ENCODE measurements around the gene APOC4.
"Not testable (repeated sequence)": the region's sequence is repeated elsewhere in the genome, so short reads cannot be mapped to it uniquely, and the experiment has no call there.

The APOC4 gene

DNA sequence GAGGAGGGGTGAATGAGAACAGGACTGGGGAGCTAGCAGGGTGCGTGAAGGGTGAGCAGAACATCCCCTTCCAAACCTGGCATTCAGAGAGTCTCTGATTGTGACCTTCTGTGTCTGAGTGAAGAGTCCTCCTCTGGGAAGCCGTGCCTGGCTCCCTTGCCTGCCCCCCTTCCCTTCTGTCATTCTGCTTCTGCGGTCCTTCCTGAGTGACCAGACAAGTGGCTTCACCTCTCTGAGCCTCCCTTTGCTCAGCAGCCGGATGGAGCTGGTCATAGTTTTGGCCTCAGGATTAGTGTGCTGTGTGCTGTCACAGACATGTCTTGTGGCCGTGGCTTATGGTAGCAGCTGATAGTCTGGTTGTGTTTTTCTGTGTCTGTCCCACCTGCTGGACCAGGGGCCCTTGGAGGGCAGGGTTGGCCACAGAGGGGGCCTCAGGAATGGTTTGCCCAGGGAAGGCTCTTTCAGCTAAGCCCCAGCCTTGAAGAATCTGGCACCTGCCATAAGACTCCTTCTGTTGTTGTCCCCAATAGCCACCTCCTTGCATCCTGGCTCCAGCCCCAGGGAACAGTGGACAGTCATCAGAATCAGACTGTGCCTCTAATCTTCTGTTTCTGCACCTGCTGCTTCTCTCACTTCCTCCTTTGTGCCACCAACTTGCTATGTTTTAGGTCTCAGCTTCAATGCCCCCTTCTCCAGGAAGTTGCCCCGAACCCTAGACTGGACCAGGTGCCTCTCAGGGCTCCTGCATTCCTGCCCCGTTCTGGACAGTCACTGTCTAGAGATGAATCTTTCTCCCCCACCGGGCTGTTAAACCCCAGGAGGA, 19.1 kb downstream of the APOC4 start:
- DNase-seq: no peak

DNA sequence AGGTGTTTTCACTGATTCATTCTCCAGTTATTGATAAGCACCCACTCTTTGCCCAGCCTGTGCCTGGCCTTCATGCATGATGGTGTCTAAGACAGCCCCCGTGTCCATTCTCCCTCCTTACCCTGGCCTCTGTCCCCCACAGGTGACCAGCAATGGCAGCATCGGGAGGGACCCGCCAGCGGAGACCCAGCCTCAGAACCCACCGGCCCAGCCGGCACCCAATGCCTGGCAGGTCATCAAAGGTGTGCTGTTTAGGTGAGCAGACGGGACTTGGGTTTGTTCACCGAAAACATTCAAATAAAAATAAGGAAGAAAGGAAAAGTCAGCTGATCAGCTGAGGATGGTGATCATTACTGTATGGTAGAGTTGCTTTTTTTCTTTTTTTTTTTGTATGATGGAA, 19.8 kb downstream of the APOC4 start:
- DNase-seq: no peak

DNA sequence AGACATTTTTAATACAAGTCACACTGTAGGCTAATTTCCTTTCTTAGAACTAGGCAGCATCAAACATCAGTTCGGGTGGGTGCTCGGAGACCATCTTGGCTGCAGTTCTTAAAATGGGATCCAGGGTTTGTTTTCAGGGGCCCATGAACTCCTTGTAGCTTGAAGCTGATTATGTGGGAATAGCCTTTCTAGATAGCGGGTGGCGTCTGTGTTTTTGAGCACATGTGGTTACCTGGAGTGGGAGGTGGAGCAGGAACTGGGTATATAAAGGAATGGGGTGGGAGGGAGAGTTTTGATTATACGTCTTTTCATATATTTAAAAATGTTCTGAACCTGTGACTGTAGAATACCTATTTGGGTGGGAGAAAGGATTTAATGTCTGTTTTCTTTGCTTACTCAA, 26.1 kb downstream of the APOC4 start:
- no peak for DNase-seq

DNA sequence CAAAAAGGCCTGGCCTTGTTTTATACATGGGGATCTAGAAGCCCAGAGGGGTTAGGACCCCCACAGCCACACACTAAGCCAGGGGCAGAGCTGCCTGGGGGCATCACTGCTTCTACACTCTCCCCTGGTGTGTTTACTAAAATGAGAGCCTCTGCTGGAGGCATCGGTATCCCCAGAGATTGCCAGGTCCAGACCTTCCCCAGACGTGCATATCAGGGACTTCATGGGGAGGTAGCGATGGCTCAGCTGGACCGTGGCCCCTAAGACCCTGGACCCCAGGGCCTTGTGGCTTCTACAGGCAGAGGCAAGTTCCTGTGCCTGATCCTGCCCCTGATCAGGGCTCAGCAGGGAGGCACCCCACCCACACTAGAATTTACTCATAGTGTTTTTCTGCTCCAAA, 26.6 kb downstream of the APOC4 start:
- DNase-seq: no peak

DNA sequence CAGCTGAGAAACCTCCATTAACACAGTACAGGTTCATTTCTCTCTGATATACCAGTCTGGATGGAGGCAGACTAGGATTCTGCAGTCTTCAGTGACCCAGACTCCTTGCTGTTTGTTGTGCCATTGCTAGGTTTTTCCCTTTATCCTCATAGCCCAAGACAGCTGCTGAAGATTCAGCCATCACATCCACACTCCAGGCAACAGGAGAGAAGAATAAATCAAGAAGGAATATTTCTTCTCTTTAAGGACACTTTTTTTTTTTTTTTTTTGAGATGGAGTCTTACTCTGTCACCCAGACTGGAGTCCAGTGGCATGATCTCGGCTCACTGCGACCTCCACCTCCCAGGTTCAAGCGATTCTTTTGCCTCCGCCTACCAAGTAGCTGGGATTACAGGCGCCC, 27.4 kb downstream of the APOC4 start:
- DNase-seq: no peak

DNA sequence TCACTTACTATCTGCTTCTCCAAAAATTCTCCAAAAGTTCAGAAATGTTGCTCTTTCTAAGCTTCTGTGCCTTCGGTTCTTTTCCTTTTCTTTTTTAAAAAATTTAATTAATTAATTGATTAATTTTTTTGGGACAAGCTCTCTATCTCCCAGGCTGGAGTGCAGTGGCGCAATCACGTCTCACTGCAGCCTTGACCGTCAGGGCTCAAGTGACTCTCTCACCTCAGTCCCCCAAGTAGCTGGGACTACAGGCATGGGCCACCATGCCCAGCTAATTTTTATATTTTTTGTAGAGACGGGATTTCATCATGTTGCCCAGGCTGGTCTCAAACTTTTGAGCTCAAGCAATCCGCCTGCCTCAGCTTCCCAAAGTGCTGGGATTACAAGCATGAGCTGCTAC, 29.4 kb downstream of the APOC4 start:
- DNase-seq: not testable (repeated sequence)

DNA sequence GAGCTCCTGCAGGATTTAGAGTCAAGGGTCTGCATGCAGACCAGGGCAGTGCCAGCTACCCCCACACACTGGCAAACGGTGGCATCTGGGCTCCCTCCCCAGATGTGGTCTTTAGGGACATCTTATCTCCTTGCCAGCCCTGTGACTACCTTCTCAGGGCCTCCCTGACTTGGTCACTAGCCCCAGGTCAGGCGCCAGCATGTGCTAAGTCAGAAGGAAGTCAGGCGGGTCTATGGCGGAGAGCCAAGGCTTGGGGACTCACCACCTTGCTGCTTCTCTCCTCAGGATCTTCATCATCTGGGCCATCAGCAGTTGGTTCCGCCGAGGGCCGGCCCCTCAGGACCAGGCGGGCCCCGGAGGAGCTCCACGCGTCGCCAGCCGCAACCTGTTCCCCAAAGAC, 30.8 kb downstream of the APOC4 start:
- DNase-seq: no peak

DNA sequence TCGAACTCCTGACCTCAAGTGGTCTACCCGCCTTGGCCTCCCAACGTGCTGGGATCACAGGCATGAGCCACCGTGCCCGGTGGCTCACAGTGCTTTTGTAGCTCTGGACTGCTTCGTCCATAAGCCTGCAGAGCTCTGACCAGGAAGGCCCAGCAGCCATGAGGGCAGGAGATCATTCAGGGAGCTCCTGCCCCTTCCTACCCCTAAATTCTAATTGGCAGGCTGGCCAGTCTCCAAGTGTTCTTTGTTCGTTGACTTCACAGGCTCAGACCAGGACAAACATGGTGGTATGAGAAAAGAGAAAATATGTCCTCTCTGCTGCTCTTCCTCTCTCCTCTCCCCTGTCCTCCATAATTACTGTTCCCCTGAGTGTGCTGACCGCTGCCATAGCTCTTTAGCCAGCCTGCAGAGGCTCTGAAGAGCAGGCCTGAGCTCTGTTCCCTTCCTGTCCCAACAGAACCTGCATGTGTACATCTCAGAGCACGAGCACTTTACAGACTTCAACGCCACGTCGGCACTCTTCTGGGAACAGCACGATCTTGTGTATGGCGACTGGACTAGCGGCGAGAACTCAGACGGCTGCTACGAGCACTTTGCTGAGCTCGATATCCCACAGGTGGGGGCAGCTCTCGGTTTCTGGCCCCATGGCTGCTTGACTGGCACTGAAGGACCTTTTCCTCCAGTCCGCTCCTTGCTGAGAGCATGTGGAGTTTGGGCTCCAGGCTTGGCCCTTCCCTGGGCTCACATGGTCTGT, 32.1 kb downstream of the APOC4 start:
- no peak for DNase-seq

DNA sequence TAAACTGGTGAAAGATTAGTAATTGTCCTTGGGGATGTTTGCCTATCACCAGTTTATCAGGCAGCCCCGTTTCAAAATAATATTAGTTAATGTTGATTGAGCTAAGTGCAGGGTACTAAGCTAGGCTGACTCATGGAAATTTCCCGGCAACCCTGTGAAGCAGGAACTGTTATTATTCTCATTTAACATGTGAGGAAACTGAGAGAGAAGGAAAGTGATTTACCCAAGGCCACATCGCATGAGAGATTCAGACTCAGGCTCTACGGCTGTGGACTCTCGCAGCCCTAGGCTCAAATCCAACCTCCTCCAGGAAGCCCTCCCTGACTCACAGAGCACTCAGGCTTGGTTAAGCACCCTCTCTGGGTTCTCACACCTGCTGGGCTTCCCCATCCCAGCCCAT, 32.8 kb downstream of the APOC4 start:
- DNase-seq: no peak

DNA sequence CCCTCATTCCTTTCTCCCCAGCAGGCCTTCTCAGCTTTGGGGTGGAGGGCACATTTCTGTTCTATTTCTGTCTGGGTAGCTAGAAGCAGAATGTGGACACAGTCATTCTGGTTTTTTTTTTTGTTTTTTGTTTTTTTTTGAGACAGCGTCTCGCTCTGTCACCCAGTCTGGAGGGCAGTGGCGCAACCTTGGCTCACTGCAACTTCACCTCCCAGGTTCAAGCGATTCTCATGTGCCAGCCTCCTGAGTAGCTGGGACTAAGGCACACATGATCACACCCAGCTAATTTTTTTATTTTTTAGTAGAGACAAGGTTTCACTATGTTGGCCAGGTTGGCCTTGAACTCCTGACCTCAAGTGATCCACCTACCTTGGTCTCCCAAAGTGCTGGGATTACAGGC, 33.4 kb downstream of the APOC4 start:
- no peak for DNase-seq

DNA sequence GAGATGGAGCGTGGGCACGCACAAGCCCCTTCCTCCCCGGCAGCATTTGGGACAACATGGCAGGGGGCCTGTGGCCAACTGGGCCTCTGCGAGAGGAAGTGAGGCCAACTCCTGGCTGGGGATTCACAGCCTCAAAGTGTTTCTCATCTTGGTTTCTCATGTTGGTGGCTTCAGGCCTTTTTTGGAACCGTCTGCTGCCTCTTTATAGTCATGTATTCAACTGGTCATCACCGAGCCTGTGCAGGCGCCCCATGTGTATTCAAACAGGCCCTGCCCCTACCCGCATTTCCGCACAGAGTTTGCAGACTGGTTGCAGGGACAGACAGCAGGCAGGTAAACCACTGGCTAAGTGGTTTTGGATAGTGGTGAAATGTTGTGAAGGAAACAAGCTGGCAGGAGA, 42.0 kb downstream of the APOC4 start:
- no peak for DNase-seq

DNA sequence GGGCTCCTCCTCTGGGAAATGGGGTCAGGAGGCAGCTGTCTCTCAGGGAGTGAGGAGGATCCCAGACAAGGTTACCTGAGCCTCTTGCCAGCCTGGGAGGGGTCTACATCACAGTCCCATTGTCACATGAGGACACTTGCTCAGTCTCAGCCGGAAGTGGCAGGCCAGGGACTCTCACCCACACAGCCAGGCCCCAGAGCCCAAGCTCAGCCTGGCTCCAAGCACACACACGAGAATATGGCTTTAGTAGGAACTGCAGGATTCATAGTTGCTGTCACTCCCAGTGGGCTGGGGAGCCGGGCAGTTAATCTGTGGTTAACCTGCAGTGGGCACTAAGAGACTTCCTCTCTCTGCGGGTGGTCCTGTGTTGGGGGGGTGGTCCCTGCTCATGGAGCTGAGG, 43.4 kb downstream of the APOC4 start:
- DNase-seq: no peak

DNA sequence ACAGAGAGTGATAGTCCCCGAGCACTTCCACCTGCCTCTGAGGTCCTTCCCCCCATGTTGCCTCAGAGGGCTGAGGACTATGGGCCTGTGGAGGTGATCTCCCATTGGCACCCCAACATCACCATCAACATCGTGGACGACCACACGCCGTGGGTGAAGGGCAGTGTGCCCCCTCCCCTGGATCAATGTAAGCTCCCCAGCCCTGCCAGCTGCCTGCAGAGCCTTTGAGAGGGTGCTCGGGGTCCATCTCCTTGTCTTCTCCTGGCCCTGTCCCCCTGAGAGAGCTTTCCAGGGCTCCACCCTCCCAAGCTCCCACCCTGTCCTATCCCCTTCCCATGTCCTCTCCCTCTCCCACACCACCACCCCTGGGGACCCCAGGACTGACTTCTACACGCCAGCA, 44.4 kb downstream of the APOC4 start:
- DNase-seq: no peak

DNA sequence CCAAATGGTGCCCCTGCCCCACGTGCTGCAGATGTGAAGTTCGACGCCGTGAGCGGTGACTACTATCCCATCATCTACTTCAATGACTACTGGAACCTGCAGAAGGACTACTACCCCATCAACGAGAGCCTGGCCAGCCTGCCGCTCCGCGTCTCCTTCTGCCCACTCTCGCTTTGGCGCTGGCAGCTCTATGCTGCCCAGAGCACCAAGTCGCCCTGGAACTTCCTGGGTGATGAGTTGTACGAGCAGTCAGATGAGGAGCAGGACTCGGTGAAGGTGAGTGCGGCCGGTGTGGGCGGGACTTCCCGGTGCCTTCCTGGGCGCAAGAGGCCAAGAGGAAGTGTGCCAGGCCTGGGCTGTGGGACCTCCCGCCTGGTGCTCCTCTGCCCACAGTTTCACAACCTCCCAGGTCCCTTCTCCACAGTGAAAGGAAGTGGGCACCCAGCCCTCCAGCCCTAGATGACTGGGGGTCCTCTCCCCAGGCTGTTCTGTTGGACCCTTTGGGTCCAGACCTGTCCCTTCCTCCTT, 45.2 kb downstream of the APOC4 start:
- no peak for DNase-seq

DNA sequence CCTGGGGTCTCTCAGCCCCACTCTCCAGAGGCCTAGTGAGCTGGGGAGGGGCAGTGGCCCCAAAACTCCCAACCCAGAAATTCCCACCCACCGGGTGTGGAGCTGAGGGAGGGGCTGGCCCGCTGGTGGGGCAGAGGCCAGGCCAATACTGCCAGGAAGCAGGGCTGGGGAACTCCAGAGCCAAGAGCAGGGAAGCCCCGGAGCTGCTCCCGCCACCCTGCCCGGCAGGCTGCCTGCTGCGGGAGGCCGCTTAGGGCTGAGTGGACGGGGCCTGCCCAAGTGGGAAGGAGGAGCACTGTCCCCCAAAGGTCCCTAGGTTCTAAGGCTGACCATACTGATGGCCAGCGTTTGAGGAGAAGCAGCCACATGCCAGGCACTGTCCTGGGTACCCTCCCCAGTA, 46.2 kb downstream of the APOC4 start:
- DNase-seq: no peak

DNA sequence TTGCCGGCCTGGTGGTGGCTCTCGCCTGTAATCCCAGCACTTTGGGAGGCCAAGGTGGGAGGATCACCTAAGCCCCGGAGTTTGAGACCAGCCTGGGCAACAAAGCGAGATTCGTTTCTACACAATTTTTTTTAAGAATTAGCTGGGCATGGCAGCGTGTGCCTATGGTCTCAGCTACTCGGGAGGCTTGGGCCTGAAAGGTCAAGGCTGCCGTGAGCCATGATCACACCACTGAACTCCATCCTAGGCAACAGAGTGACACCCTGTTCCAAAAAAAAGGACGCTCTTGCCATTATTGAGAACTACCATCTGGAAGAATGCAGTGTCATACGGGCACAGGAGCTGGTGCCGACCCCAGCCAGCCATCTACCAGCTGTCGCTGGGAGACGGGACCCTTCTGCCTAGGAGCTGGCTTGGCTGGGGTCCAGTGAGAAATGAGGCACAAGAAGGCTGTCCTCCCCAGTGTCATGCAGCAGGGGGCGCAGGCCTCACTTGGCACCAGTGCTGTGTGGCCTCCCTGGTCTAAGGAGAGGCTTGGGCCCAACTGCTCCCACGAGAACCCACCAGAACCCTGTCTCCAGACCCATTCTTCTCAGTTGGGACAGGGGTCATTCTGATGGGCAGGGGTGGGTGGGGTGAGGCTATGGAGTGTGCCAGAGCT, 47.0 kb downstream of the APOC4 start:
- no peak for DNase-seq

DNA sequence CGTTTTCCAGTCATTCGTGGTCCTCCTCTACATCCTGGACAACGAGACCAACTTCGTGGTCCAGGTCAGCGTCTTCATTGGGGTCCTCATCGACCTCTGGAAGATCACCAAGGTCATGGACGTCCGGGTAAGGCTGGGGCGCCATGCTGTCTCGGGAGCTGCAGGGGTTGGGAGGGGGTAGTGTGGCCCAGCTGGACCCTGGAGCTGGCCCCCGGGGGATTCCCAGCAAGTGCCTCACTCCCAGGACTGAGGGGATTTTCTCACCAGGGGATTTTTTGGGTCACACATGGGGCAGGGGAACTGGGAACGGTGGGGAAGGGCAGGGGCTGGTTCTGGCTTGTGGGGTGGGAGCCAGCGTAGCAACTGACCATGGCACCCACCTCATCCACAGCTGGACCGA, 48.4 kb downstream of the APOC4 start:
- no peak for DNase-seq

DNA sequence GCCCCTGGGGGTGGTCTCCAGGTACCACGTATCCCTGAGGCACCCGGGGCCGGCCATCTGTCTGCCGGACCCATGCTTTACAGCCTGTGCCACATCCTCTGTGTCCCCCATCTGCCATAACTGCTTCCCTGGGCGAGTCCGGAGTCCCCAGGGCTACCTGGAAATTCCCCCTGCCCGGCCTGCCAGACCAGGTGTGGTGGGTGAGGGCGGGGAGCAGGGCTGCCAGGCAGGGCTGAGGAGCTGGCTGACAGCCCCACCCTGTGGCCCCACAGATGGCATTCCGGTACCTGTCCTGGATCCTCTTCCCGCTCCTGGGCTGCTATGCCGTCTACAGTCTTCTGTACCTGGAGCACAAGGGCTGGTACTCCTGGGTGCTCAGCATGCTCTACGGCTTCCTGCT, 48.9 kb downstream of the APOC4 start:
- DNase-seq: no peak

DNA sequence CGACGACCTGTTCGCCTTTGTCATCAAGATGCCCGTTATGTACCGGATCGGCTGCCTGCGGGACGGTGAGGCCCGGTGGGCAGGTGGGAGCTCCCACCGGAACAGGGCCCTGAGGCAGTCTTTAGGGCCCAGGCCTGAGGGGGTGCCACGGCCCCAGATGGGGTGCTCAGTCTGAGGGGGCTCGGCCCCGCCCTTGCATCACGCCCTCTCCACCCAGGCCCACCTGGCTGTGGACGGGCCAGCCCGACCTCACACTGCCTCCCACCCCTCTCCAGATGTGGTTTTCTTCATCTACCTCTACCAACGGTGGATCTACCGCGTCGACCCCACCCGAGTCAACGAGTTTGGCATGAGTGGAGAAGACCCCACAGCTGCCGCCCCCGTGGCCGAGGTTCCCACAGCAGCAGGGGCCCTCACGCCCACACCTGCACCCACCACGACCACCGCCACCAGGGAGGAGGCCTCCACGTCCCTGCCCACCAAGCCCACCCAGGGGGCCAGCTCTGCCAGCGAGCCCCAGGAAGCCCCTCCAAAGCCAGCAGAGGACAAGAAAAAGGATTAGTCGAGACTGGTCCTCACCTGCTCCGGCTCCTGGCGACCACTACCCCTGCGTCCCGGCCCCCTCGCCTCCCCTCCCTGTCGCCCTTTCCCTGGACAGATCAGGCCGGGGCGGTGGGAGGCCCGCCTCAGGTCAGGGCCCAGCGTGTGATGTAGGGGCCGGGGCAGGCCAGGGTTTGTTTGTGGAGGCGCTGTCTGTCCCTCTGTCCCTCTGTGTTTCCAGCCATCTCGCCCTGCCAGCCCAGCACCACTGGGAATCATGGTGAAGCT, 50.5 kb downstream of the APOC4 start:
- no peak for DNase-seq

DNA sequence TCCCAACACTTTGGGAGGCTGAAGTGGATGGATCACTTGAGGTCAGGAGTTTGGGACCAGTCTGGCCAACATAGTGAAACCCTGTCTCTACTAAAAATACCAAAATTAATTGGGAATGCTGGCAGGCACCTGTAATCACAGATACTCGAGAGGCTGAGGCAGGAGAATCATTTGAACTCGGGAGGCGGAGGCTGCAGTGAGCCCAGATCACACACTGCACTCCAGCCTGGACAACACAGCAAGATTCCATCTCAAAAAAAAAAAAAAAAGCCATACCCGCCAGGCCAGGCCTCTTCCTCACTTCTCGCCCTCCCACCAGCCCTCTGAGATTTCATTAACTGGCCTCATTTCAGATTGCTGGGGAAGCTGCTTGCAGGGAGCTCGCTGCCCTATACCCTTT, 51.5 kb downstream of the APOC4 start:
- no peak for DNase-seq

DNA sequence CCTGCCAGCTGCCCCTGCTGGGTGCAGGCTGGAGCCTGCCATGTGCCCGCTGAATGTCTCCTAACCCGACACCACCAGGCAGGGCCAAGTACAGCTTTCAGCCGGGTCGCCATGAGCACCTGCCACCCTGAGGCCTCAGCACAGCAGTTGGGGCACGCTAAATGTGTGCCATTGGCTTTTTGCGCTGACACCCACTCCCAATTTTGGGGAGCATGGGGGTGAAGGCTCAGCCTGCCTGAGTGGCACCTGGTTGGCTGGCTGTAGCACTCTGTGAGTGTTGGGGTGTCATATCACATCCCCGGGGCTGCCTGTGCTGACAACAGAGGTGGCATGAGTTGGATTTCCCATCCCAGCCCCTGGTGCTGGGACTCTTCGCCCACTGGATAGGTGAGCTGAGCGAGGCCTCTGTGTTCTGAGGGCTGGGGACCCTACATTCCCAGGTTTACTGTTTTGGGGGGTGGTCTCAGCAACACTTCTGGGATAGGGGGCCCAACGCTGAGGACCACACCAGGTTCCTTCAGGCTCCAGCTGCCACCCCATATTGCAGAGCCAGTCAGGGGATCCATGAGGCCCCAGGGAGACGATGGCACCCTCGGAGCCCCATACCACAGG, 52.0 kb downstream of the APOC4 start:
- no peak for DNase-seq
